H1 (cell line): ENCODE results near the gene DAPK3. TPM values are rescaled to one million over a fixed set of nuclear protein-coding genes. Genes with fewer than 3 reads are reported as not detected.

Source experiments
- ASH2L ChIP-seq: fragments of 200-600, 300-600 bp; sonication (generic); IDR thresholded peaks from one replicate; pipeline ENCODE4 v1.7.1; 2017; ENCODE audit warnings: low read length
- CEBPB ChIP-seq: IDR thresholded peaks from 2 replicates; pipeline ENCODE4 v1.6.1; 2012; ENCODE audit warnings: low read depth, low read length
- CREB1 ChIP-seq: IDR thresholded peaks from 2 replicates; pipeline ENCODE4 v1.6.1; 2012; ENCODE audit warnings: inconsistent platforms
- CTBP2 ChIP-seq: IDR thresholded peaks from 2 replicates; pipeline ENCODE4 v1.7.0; 2011; ENCODE audit warnings: borderline replicate concordance, mild to moderate bottlenecking, moderate library complexity, mixed read lengths, low read length; ENCODE audit not compliant: insufficient read depth, insufficient read length
- GTF2F1 ChIP-seq: IDR thresholded peaks from 2 replicates; pipeline ENCODE4 v1.6.1; 2012; ENCODE audit warnings: low read depth, low read length, improper control_type of control experiment, borderline replicate concordance
- POLR2AphosphoS5 ChIP-seq: IDR thresholded peaks from 2 replicates; pipeline ENCODE4 v1.6.1; 2011; ENCODE audit warnings: low read depth, low read length
- RBBP5 ChIP-seq: IDR thresholded peaks from 2 replicates; pipeline ENCODE4 v1.7.1; 2012; ENCODE audit warnings: low read depth, mild to moderate bottlenecking, inconsistent platforms, low read length, moderate library complexity, borderline replicate concordance
- TEAD4 ChIP-seq: IDR thresholded peaks from 2 replicates; pipeline ENCODE4 v1.6.1; 2012; ENCODE audit warnings: low read depth, low read length, inconsistent platforms, mixed read lengths
- USF2 ChIP-seq: IDR thresholded peaks from 2 replicates; pipeline ENCODE4 v1.6.1; 2011; ENCODE audit warnings: low read length, improper control_type of control experiment
- polyA plus RNA-seq, 7 experiments: library from polyadenylated mRNA; depleted of rRNA in 3 of 7; stranded (reverse) in 5 of 7; unstranded in 2 of 7; fragments of >200 nt in 5 of 7; fragments of 200-250 nt in 2 of 7; gene quantifications; 1 replicate in 5 of 7; 2 replicates in 1 of 7; 4 replicates in 1 of 7; pipeline versions ENCODE4 v1.2.1 to v1.2.3, GENCODE V29; 2011 to 2013; ENCODE audit warnings: missing spikeins in 2 of 7, mixed read lengths in 2 of 7
- total RNA-seq: library from RNA; stranded (reverse); fragmentation: NEBNext Ultra II Directional; extraction: Animal tissue kit (Norgen Biotek cat#: 25700); gene quantifications from 2 replicates; pipeline ENCODE4 v1.2.1, GENCODE V29; 2021

DAPK3 gene
- total and polyA plus RNA-seq, 2 of the 8 experiments (the other 6 are each of a cell fraction or from before 2014, with no cell fraction given): 53.2 to 78.1 TPM

GRCh38 chr19:3970313-3970807 is 539 bp downstream of the DAPK3 start (continued):
- TF ChIP-seq TEAD4 (no peak), CREB1 (no peak), GTF2F1 (no peak), ASH2L (no peak), CTBP2 (no peak), POLR2AphosphoS5 (no peak), USF2 (no peak), CEBPB (no peak), RBBP5 (no peak)
